Activated naive CD4-positive, alpha-beta T cell treated with anti-CD3 and anti-CD28 coated beads, Interleukin-2, amount 10 ng/mL, durations not matched to agents 7 days and 5 days (primary cell): ENCODE measurements around the gene MMP8.

Source experiments
- CTCF ChIA-PET: fragments of 350-600 bp; sonication (Branson Sonifier 250); formaldehyde crosslinking; loops from one replicate; lab custom pipeline; 2021; ENCODE audit warnings: antibody characterized with exemption; lab: Charles Lee
- DNase-seq: peaks from one replicate; pipeline ENCODE4 v3.0.0-alpha.2; 2020
- H3K27ac Mint-ChIP-seq: one replicate; pipeline ENCODE4 v1.8.0; 2021; ENCODE audit warnings: mild to moderate bottlenecking, moderate library complexity, mixed read lengths
- H3K27me3 Mint-ChIP-seq: one replicate; pipeline ENCODE4 v1.8.0; 2021; ENCODE audit warnings: mild to moderate bottlenecking, mixed read lengths
- H3K36me3 Mint-ChIP-seq: one replicate; pipeline ENCODE4 v1.8.0; 2021; ENCODE audit warnings: mixed read lengths
- H3K4me1 Mint-ChIP-seq: one replicate; pipeline ENCODE4 v1.8.0; 2021; ENCODE audit warnings: mixed read lengths
- H3K4me3 Mint-ChIP-seq: one replicate; pipeline ENCODE4 v1.8.0; 2021; ENCODE audit warnings: mild to moderate bottlenecking, moderate library complexity, mixed read lengths
- H3K9me3 Mint-ChIP-seq: one replicate; pipeline ENCODE4 v1.8.0; 2021; ENCODE audit warnings: mixed read lengths

The MMP8 gene

DNA sequence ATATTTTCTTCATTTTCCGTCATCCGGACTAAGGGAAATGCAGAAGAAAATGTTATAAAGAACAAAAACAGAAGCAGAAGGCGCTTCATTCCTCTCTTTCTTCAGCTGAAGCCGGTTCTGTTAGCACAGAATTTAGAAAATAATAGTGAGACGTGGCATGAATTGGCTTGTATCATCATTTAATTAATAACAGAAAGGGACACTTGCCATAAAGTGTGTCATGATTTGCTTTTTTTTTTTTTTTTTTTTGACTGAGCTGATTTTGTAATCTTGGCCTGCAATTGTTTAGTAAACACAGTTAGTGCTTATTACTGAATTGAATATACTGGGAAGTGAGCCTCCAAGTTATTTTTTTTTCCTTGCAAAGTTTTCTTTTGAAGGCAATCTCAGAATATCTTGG lies 19.1 kb downstream of the MMP8 start, which contains the start of gene MMP27:
Gene MMP27, minus strand, starts transcription at position 144 of the 400 bp plus-strand sequence. Its CDS starts 55 bp downstream, at position 89.
- no peak for DNase-seq
- Mint-ChIP-seq H3K4me3 (no peak within 1 kb of the TSS), H3K36me3 (no peaks in the 10 kb centered on the region), H3K9me3 (no peaks in the 10 kb centered on the region), H3K27me3 (peaks cover 6% of the 10 kb centered on the region), H3K27ac (no peak within 1 kb of the TSS), H3K4me1 (peaks cover 3% of the 10 kb centered on the region)
- CTCF ChIA-PET: no interaction called here

DNA sequence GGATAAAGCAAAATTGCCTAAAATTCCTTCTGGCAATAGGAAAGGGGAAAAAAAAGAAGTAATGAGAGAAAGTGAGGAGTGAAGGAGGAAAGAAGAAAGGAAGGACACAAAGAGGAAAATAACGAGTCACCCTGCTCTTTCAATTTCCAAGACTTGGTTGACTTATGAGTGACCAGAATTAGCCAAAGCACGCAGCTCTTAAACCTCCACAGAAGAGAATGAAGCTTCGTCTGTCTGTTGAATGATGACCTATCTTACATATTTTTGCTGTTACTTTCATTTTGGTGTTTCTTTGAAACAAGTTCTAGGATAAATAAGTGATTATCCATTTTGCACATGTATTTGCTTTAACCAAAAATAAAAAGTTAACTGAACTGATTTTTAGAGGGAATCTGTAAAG lies 19.9 kb downstream of the MMP8 start:
- H3K27me3 Mint-ChIP-seq: peaks cover 6% of the 10 kb centered on the region
- H3K4me3 Mint-ChIP-seq: no peak overlapping the region
- H3K27ac Mint-ChIP-seq: no peak overlapping the region
- H3K9me3 Mint-ChIP-seq: no peaks in the 10 kb centered on the region
- H3K36me3 Mint-ChIP-seq: no peaks in the 10 kb centered on the region
- CTCF ChIA-PET: no interaction called here
- peaks cover 3% of the 10 kb centered on the region for H3K4me1 Mint-ChIP-seq
- DNase-seq: no peak

DNA sequence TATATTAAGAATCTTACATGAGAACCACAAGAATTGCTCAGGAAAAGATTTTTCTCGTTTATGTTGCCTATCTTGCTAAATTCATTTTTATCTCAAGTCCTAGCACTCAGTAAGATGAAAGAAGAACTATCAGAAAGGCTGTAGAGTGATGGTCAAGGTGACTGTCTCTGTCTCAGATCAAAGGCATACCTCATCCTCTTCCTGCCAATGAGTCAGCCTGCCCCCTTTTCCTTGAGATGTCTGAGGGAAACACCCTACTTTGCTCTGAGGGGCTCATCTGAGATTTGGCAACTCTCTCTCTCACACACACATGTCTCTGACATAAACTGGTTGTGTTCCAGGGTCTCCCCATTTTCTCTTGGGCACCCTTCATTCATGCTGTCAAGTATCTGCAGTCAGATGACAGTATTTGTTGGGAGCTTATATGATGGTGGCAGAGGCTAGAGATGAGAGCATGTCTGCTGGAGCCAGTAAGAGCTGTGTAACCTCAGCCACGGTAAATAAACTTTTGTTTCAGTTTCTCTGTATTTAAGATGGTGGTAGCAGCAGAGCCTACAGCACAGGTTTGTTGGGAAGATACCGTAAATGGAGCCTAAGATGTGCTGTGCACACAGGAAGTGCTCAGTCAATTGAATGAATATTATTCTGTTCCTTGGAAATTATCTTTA lies 20.8 kb downstream of the MMP8 start:
- Mint-ChIP-seq H3K27me3 (no peaks in the 10 kb centered on the region), H3K27ac (no peak overlapping the region), H3K4me1 (peaks cover 3% of the 10 kb centered on the region), H3K9me3 (no peaks in the 10 kb centered on the region), H3K36me3 (no peaks in the 10 kb centered on the region), H3K4me3 (no peak overlapping the region)
- no peak for DNase-seq
- CTCF ChIA-PET: no interaction called here

DNA sequence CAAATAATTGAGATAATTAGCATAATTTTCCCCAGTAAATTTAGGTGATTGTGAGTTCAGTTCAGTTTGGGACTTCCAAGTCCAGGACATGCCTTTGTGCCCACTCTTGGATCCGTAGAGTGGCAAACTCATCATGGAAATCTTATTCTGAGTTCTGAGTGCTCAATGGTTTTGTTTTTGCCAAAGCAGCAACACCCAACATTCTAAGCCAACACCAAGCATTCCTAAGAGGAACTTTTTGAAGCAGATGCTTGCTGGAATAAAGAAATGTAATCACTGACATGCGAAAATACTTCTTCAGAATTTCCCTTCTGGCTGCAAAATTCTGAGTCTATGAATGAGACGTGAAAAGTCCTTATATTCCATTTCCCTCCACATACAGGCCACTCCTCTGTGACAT lies 29.6 kb downstream of the MMP8 start:
- no peak for DNase-seq
- Mint-ChIP-seq H3K9me3 (no peaks in the 10 kb centered on the region), H3K27me3 (peaks cover 4% of the 10 kb centered on the region), H3K4me1 (no peaks in the 10 kb centered on the region), H3K36me3 (no peaks in the 10 kb centered on the region), H3K4me3 (no peak overlapping the region), H3K27ac (no peak overlapping the region)
- CTCF ChIA-PET: no interaction called here

DNA sequence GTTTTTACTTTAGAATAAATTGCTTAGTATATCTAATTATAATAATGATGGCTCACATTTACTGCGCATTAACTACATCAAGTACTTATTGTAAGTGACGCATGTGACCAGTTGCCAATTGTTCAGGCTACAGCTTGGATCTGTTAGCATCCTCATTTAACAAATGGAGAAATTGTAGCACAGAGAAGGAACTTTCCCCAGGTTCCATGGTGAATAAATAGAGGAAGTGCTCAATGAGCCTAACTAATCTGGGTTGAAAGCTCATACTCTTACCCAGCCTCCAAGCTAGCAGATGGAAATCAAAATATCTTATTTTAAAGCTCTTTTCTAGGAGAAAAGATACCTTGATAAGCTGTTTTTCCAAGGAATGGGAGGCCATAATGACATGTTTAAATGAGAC lies 39.0 kb downstream of the MMP8 start:
- Mint-ChIP-seq H3K27ac (no peak overlapping the region), H3K36me3 (no peaks in the 10 kb centered on the region), H3K27me3 (peaks cover 9% of the 10 kb centered on the region), H3K4me3 (no peak overlapping the region), H3K9me3 (no peaks in the 10 kb centered on the region), H3K4me1 (no peaks in the 10 kb centered on the region)
- no peak for DNase-seq
- CTCF ChIA-PET: no interaction called here

DNA sequence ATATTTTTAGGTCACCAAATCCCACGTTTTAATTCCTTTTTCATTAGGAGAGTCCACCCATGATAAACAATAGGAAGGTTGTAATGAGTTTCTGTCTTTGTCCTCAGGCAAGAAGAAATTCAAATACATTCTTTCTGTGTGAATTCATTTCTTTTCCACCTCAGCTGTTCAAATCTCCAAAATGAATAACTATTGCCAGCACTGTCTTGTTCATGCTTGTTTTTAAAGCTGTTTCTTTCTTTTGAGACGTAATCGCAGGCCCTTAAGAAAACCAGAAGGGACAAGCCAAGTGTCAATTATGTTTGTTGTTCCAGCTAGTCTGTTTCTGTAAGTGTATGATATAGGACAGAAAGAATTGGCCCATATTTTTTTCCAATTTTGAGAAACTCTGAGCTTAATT lies 39.4 kb downstream of the MMP8 start:
- H3K27ac Mint-ChIP-seq: no peak overlapping the region
- DNase-seq: no peak
- no peak overlapping the region for H3K4me3 Mint-ChIP-seq
- no peaks in the 10 kb centered on the region for H3K36me3 Mint-ChIP-seq
- no peaks in the 10 kb centered on the region for H3K4me1 Mint-ChIP-seq
- CTCF ChIA-PET: no interaction called here
- H3K27me3 Mint-ChIP-seq: peaks cover 9% of the 10 kb centered on the region
- no peaks in the 10 kb centered on the region for H3K9me3 Mint-ChIP-seq

DNA sequence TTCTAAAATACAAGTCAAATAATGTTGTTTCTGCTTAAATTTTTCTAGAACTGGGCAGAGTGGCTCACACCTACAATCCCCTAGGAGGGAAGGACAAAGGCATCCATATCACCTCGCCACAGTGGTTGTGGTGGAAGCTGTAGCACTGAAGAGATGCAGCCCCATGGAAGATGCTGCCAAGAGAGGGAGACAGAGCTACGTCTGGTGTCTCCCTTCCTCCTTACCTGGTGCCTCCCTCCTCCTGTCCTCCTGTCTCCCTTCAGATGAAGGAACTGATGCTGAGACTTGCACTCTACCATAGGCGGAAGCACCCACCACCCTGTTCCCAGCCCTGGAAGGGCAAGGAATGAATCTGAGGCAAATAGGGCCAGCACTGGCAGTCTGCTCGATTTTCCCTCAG lies 41.5 kb downstream of the MMP8 start:
- H3K4me1 Mint-ChIP-seq: no peaks in the 10 kb centered on the region
- H3K36me3 Mint-ChIP-seq: no peaks in the 10 kb centered on the region
- peaks cover 11% of the 10 kb centered on the region for H3K27me3 Mint-ChIP-seq
- H3K9me3 Mint-ChIP-seq: no peaks in the 10 kb centered on the region
- no peak for DNase-seq
- CTCF ChIA-PET: no interaction called here
- H3K4me3 Mint-ChIP-seq: no peak overlapping the region
- no peak overlapping the region for H3K27ac Mint-ChIP-seq

DNA sequence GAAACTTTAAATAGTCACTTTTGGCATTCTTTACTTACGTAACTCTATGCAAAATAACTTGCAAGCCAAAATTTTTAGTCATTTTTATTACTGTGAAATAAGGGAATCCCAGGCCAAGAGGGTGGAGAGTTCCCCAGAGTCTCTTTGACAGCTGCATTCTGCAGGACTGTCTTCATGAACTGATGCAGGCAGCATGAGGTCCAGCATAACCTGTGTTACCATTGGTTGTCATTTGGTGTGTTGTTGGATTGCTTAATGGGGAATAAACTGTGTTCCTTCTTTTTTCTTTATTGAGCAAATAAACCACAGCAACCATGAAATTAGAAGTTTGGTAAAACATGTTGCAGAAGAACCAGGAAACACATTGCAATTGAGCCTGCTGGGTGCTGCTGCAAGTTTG lies 43.8 kb downstream of the MMP8 start:
- CTCF ChIA-PET: no interaction called here
- no peak for DNase-seq
- no peaks in the 10 kb centered on the region for H3K4me1 Mint-ChIP-seq

DNA sequence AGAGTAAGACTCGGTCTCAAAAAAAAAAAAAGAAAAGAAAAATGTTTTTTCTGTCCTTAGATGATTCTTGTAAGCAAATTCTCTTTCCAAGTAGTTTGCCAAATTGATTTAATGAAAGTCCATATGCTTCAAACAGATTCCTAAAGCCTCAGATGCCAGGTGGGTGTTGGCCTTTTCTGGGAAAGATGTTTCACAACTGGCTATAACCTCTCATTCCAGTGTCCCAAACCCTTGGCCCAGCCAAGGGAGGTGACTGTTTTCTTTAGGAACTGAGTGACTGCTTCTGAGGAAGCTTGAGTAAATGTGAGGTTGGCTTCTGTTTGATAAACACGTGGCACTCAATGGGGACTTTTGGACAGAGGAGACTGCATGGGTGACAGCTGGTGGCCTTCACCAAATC lies 46.7 kb downstream of the MMP8 start:
- no peak for DNase-seq
- H3K4me1 Mint-ChIP-seq: no peaks in the 10 kb centered on the region
- peaks cover 14% of the 10 kb centered on the region for H3K27me3 Mint-ChIP-seq
- no peak overlapping the region for H3K4me3 Mint-ChIP-seq
- no peaks in the 10 kb centered on the region for H3K36me3 Mint-ChIP-seq
- CTCF ChIA-PET: interaction anchor here (1.0 to 4.3 kb wide), 2 partner anchors 12 to 14 kb away, joined by 3 to 25 read pairs; no protein-coding TSS in a partner anchor
- H3K27ac Mint-ChIP-seq: no peak overlapping the region
- no peaks in the 10 kb centered on the region for H3K9me3 Mint-ChIP-seq

More for the DNA sequence above, 43.8 kb downstream of the MMP8 start:
- peaks cover 16% of the 10 kb centered on the region for H3K27me3 Mint-ChIP-seq
- H3K27ac Mint-ChIP-seq: no peak overlapping the region
- H3K36me3 Mint-ChIP-seq: no peaks in the 10 kb centered on the region
- no peak overlapping the region for H3K4me3 Mint-ChIP-seq
- no peaks in the 10 kb centered on the region for H3K9me3 Mint-ChIP-seq

DNA sequence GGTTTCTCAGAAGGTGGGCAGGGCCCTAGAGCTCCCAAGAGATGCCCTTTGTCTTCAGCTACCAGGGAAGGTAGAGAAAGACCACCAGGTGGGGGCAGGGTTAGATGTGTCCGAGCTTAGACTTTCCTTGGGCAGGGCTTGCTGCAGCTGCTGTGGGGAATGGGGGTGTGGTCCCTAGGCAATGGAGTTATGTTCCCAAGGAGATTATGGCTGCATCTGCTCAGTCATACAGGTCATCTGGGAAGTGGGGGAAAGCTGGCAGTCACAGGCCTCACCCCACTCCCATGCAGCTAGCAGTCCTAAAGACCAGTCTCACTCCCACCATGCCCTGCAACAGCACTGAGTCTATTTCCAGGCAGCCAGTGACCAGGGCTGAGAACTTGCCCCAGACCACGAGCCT lies 48.7 kb downstream of the MMP8 start:
- Mint-ChIP-seq H3K27me3 (peaks cover 12% of the 10 kb centered on the region), H3K36me3 (no peaks in the 10 kb centered on the region), H3K4me3 (no peak overlapping the region), H3K4me1 (no peaks in the 10 kb centered on the region), H3K27ac (no peak overlapping the region), H3K9me3 (no peaks in the 10 kb centered on the region)
- DNase-seq: no peak
- CTCF ChIA-PET: interaction anchor here (4.3 kb wide), 1 partner anchor 10 kb away, joined by 25 read pairs; no protein-coding TSS in a partner anchor

DNA sequence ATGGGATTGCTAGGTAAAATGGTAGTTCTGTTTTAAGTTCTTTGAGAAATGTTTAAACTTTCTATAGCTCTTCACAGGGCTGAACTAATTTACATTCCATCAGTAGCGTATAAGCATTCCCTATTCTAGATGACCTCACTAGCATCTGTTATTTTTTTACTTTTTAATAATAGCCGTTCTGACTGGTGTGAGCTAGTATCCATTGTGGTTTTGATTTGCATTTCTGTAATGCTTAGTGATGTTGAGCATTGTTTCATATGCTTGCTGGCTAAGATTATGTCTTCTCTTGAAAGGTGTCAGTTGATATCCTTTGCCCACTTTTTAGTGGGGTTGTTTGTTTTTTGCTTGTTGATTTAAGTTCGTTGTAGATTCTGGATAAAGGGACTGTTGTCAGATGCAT lies 55.1 kb downstream of the MMP8 start:
- no peak for DNase-seq
- Mint-ChIP-seq H3K36me3 (no peaks in the 10 kb centered on the region), H3K9me3 (no peaks in the 10 kb centered on the region), H3K27ac (no peak overlapping the region), H3K4me3 (no peak overlapping the region), H3K4me1 (no peaks in the 10 kb centered on the region), H3K27me3 (peaks cover 4% of the 10 kb centered on the region)
- CTCF ChIA-PET: interaction anchor here (0.6 kb wide), 1 partner anchor 328 kb away, joined by 3 read pairs; no protein-coding TSS in a partner anchor

DNA sequence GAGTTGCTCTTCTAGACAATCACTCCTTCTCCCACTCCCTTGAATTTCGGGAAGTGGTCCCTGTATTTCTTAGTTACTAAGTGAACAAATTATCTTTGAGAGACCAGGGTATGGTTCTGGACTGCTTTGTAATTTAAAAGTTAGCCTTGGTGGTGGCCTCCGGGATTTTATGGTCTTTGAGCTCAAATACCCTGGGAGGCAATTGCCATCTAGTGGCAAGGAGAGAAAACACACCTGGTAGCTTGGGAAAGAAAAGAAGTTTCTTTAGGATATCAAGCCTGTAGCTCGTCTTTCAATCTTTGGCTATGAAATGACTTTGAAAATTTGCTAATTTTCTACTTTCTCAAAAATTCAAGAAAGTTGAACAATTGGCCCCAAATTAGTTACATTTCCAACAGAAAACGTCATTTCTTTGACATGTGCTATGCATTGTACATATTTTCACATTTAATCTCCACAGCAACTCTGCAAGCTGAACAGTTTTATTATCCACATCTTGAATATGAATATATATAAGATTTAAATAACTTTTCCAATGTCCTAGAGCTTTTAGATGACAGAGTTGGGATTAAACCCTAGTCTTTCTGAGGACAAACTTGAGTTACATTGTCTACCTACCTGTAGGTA lies 58.3 kb downstream of the MMP8 start:
- Mint-ChIP-seq H3K27me3 (peaks cover 4% of the 10 kb centered on the region), H3K36me3 (no peaks in the 10 kb centered on the region), H3K27ac (no peak overlapping the region), H3K4me1 (no peaks in the 10 kb centered on the region), H3K4me3 (no peak overlapping the region), H3K9me3 (no peaks in the 10 kb centered on the region)
- CTCF ChIA-PET: interaction anchor here (0.6 to 3.7 kb wide), 38 partner anchors 8 to 805 kb away, joined by 3 to 44 read pairs (median 3); partner anchors contain the start of gene MMP20
- DNase-seq: peak; percentile 33

DNA sequence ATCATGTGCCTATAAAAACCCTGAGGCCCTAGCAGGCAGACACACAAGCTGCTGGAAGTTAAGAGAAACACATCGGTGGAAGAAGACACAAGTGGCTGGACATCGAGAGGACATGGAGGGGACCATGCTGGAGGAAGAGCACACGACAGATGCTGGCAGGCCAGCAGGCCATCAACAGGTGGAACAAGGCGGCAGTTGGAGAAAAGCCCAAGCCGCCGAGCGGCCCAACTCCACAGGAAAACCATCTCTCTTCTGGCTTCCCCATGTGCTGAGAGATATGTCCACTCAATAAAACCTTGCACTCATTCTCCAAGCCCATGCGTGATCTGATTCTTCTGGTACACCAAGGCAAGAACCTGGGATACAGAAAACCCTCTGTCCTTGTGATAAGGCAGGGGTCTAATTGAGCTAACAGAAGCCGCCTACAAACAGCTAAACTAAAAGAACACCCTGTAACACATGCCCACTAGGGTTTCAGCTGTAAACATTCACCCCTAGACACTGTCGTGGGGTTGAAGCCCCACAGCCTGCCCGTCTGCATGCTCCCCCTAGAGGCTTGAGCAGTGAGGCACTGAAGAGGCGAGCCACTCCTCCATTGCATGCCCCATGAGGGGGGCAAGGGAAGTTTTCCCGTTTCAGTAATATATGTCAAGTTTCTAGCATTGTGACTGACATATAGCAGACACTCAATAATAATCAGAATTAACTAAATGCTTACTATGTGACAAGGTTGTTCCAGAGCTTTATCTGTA lies 60.6 kb downstream of the MMP8 start:
- Mint-ChIP-seq H3K4me1 (no peaks in the 10 kb centered on the region), H3K27me3 (no peaks in the 10 kb centered on the region), H3K4me3 (no peak overlapping the region), H3K36me3 (no peaks in the 10 kb centered on the region), H3K27ac (no peak overlapping the region), H3K9me3 (no peaks in the 10 kb centered on the region)
- peak; percentile 32 for DNase-seq
- CTCF ChIA-PET: interaction anchor here (0.9 to 3.7 kb wide), 5 partner anchors 13 to 322 kb away, joined by 3 to 44 read pairs (median 4); no protein-coding TSS in a partner anchor

DNA sequence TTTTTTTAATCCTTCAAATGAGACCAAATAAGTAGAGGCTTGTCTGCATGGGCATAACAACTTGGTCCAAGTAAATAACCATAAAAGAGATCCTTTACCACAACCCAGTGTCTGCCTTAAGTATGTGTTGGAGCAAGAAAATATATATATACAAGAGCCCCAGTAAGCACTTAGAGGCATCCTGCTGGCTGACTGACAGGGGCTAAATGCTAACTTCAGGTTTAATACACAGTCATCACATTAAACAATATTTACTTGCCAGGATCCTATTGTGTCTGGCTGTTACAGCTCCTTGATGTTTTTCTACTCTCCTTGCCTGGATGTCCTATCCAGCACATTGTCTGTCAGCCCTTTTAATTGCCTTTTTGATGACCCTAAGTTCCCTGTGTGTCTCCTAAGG lies 62.1 kb downstream of the MMP8 start:
- no peaks in the 10 kb centered on the region for H3K4me1 Mint-ChIP-seq
- no peaks in the 10 kb centered on the region for H3K36me3 Mint-ChIP-seq
- H3K27me3 Mint-ChIP-seq: no peaks in the 10 kb centered on the region
- no peak for DNase-seq
- no peak overlapping the region for H3K27ac Mint-ChIP-seq
- H3K9me3 Mint-ChIP-seq: no peaks in the 10 kb centered on the region
- no peak overlapping the region for H3K4me3 Mint-ChIP-seq
- CTCF ChIA-PET: no interaction called here
